ENCODE results near the gene THBS2. TPM values are rescaled to one million over a fixed set of nuclear protein-coding genes. Genes with fewer than 3 reads are reported as not detected.

The THBS2 gene
- 2.0 and 2.2 TPM in 2 replicates for total RNA-seq (2014; rRNA removed; shearing (Covaris generic))

GRCh38 chr6:169253337-169254238 lies at the start of gene THBS2:
Gene THBS2, minus strand, starts transcription at chr6:169253846. Its CDS starts 3,062 bp downstream, at chr6:169250784.

Measured in A375 (cell line).